NCI-H128 (cell line): ENCODE results near the gene FUT2.
A peak's percentile ranks its signal among the peaks of the same experiment; 100 is the strongest.
"Not testable (repeated sequence)": the region's sequence is repeated elsewhere in the genome, so short reads cannot be mapped to it uniquely, and the experiment has no call there.

ENCODE experiments used
- DNase-seq: peaks from one replicate; lab custom pipeline; 2025; ENCODE audit not compliant: unreplicated experiment; lab: John Stamatoyannopoulos, UW

Gene FUT2

DNA sequence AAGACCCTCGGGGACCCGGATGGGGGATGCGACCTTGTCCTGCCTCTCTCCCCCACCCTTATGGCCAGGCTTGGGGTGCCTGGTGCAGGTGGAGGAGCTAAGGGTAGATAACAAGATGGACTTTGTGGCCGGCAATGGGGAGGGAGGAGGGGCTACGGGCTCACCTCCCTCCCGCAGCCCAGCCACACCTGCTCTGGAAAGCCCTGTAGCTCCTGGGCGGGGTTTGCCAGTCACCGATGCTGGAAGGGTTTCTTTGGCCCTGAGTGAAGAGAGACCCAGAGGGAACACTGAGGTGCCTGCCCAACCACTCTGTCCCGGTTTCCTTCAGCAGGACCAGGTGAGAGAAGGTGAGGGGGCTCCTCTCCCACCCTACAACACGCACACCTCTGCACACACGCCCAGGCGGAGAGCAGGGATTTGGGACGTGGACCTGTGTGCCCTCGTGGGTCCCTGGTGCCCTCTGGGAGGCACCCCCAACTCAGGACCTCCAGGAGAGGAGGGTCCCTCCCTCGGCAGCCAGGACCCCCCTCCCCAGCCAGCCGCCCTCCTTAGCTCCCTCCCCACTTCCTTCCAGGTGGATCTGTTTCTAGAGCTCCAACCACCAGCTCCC lies at the start of gene FUT2:
FUT2 (plus strand) TSS at position 229 of the 610 bp plus-strand sequence. CDS start 6,986 bp downstream, outside the sequence.
- peak; percentile 6 for DNase-seq

DNA sequence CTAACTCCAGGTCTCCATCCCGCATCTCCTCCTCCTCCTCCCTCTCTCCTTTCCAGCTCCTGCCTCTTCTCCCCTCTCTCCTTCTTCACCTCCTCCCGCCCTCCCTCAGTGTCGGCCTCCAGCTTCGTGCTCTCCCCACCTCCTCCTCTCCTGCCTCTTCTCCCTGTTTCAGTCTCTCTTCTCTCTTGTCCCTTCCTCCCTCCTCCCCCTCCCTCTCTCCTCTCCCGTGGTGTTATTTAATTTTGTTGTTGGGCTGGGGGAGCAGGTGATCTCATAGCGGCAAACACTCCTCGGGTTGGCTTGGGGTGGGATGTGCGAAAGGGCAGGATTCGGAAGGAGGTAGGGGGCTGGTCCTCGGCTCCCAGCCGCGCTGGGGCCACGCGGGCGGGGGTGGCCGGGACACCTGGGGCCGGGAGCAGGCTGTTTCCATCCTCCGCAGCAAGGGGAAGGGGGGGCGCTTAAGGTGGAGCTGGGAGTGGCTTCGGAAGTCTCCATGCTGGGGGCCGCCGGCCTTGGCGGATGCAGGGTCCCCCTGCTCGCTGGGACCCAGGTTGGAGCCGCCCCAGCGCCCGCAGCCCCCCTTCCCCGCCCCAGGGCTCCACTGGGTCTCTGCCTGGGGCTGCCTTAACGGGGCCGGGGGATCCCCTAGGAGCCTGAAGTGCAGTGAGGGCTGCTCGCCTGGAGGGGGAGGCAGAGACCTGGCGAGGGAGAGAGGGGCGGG lies 49.6 kb upstream of the FUT2 start, which contains the start of gene CA11:
CA11 (minus strand) TSS at position 187 of the 721 bp plus-strand sequence. CDS start 555 bp downstream, outside the sequence.
- DNase-seq, result peak; percentile 85

DNA sequence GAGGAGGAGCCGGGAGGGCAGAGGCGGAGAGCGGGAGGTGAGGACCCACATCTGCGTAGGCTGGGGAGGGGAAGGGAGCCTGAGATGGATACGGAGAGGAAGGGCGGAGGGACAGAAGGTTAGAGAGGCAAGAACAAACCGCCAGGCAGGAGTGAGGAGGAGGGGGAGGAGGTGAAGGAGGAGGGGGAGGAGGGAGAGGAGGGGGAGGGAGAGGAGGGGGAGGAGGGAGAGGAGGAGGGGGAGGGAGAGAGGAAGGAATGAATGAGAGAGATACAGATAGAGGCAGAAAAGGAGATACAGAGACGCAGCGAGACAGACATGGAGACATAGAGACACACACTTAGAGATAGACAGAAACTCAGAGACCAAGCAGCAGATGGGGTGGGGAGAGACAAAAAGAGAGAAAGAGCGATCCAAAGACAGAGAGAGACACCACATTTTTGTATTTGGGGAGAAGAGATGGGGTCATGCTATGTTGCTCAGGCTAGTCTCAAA lies 49.0 kb upstream of the FUT2 start:
- no peak for DNase-seq

DNA sequence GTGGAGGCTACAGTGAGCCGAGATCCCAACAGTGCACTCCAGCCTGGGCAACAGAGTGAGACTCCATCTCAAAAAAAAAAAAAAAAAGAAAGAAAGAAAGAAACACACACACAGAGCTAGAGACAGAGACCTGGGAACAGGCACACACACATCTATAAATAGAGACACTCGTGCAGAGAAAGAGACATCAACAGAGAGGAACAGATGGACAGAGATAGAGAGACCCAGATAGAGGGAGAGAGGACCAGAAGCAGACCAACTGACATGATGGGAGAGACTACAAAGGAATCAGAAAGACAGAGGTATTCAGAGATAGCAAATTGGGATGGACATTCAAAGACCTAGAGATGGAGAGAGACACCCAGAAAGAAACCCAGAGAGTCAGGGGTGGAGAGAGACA lies 47.6 kb upstream of the FUT2 start:
- no peak for DNase-seq

DNA sequence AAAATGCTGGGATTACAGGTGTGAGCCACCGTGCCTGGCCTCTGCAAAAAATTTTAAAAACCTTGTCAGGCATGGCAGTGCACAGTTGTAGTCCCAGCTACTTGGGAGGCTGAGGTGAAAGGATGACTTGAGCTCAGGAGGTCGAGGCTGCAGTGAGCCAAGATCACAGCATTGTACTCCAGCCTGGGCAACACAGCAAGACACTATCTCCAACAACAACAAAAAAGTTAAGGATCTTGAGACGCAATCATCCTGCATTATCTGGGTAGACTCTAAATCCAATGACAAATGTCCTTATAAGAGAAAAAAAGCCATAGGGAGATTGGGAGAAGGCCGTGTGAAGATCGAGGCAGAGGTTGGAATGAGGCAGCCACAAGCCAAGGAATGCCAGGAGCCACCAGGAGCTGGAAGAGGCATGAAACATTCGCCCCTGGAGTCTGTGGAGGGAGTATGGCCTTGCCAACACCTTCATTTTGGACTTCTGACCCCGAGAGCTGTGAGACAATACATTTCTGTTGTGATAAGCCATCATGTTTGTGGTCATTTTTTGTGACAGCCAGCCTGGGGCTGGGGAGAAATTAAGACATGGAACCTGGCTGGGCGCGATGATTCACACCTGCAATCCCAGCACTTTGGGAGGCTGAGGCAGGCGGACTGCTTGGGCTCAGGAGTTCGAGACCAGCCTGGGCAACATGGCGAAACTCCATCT lies 44.6 kb upstream of the FUT2 start:
- DNase-seq, result no peak

DNA sequence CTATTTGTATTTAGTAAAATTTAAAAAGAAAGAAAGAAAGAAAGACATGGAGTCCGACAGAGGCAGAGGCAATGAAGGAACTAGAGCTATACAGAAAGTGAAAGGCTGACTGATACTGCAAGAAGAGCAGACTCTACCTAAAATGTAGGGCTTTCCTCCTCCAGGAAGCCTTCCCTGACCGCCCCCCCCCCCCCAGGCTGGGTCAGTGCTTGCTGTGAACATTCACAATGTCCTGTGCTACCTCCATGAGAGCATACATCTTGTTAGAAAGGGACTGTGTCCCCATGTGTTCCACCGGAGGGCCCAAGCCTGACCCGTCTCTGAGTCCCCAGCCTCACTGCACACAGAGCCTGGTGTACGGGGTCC lies 44.1 kb upstream of the FUT2 start:
- DNase-seq, result no peak

DNA sequence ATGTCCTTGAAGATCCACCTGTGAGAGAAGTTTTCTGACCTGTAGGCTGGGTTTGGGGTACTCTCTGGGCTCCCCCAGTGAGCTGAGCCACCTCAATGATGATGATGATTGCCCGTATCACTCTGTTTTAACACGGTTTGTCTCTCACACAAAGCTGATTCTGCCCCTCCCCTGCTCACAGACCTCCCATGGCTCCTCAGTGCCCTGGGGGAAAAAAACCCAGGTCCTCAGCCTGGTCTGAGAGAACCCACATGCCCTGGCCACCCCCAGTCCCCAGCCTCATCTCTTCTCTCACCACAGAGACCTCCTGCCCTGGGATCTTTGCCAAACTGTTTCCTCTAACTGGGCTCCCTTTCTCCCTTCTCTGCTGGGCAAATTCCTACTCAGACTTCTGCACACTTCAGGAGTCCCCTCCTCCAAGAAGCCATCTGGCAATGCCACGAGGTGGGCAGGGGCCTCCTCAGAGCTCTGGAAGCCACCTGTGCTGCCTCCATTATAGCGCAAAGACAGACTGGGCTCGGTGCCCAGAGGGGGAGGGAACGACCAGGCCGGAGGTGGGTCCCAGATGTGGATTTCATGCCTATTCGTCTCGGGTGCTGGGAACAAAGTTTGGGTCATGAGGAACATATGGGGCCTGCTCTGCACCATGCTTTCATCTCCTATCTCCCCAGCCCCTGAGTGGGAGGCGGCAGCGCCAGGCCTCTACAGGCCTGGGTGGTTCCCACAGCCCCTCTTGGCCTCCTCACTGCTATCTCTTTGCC lies 41.3 kb upstream of the FUT2 start:
- DNase-seq, result no peak

DNA sequence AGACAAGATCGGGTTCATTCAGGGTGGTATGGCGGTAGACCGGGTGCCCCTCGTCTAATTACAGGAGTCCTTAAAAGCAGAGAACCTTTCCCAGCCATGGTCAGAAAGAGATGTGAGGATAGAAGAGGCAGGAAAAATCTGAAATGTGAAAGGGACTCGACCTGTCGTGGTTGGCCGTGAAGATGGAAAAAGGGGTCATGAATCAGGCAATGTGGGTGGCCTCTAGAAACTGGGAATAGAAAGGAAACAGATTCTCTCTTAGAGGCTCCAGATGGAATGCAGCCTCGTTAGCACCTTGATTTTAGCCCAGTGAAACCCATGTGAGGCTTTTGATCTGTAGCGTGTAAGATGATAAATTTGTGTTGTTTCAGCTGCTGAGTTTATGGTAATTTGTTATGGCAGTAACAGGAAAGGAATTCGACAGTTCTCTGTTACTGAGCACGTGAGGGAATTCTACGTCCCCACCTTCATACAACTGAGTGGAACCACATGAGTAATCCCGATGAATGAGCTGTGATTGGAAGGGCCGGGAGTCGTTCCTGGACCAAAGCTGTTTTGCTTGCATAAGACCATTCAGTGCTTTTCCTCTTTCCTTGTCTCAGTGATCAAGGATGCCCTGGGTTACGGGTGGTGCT lies 38.8 kb upstream of the FUT2 start:
- DNase-seq, result no peak

DNA sequence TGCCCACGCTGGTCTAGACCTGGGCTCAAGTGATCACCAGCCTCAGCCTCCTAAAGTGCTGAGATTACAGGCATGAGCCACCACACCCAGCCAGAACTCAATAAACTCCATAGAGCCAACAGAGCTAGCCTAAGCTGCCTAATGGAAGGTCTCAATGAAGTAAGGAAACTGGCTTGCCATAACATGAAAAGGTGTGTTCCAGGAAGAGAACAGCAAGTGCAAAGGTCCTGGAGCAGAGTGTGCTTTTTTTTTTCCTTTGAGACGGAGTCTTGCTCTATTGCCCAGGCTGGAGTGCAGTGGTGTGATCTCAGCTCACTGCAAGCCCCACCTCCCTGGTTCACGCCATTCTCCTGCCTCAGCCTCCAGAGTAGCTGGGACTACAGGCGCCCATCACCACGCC lies 37.9 kb upstream of the FUT2 start:
- not testable (repeated sequence) for DNase-seq

DNA sequence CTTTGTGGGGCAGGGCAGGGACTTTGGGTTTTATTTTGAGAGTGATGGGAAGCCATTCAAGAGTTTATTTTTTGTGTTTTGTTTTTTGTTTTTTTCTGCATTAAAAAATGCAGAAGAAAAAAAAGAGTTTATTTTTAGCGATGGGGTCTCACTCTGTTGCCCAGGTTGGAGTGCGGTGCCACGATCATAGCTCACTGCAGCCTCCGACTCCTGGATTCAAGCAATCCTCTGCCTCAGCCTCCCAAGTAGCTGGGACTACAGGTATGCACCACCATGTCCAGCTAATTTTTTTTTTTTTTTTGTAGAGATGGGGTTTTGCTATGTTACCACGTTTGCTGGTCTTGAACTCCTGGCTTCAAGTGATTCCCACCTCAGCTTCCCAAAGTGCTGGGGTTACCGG lies 37.3 kb upstream of the FUT2 start:
- DNase-seq, result no peak

DNA sequence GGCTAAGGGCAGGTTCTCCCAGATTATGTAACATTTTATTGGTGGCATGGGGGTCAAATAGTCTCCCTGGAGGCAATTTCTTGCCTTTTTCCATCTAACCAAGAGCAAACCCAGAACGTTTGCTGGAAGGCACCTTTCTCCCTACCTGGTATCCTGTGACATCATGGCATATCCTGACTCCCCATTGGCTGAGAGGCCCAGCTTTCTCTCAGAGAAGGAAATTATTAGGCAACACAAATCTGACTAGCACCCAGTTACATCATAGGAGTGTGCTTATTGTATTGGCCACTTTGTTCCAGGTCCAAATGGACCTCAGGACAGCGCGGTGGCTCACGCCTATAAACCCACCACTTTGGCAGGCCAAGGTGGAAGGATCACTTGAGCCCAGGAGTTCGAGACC lies 36.0 kb upstream of the FUT2 start:
- no peak for DNase-seq

DNA sequence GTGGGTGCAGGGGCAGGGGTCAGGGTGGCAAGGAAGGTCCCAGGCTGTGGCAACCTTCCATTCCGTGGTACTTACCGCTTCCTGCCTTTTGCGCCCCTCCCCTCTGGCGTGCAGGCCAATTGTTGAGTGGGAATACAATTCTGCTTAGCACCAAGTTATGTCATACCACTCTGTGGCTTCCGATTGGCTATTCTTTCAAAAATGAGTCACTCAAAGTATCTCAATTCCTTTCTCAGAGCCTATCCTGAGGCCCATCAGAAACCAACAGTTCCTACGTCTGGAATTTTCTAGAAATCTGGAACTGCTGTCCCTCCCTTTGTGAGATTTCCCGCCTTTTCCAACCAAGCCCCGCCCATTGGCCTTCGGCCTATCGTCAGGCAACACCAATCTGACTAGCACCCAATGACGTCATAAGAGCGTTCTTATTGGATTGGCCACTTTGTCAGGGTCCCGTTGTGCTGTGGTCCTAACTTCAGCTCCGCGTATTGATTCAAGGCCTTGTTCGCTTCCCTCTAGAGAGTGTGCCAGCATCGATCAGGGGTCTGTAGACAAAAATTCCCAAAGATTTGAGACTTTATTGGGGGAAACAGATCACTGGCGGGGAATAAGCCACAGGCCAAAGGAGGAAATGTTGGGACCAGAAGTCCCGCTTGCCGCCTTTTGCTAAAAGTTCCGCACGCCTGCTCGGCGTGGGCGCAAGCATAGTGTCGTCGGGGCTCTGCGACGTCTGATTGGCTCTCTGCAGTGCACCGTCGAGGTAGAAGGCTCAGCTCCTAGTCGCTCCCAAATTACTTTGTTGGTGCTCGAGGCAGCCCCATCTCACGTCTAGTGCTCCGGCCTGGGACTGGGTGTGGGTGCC lies 34.7 kb upstream of the FUT2 start:
- no peak for DNase-seq

DNA sequence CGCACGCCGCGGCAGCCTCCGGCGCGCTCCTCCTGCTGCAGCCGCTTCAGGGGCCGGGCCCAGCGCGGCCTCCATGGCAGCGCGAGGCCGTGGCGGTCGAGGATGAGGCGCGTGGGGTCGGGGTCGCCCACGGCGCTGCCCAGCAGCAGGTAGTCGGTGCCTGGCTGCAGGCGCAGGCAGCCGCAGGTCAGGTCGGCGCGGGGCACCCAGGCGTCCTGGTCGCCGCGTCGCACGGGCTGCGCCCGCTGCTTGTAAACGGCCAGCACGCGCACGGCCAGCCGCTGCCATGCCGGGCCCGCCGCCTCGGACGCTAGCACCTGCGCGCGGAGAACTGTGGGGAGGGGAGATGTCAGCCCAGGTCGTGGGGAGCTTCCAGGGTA lies 34.1 kb upstream of the FUT2 start:
- DNase-seq, result no peak

DNA sequence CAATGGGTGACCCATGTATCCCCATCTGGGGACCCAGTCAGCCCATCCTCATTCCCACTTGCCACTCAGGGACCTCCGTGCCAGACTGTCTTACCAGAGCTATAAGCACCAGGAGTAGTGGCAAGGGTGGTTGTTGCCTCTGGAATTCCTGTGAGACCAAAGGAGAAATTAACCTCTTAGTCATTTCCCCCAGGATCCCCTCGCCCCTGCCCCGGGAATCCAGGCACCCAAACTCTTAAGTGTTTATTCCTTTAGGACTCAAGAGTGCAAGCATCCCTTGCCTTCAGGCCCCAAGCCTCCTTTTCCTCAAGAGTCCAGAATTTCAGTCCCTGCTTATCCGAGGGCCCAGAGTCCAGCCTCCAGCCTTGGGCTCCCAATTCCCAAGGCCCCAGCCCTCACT lies 32.1 kb upstream of the FUT2 start:
- no peak for DNase-seq

DNA sequence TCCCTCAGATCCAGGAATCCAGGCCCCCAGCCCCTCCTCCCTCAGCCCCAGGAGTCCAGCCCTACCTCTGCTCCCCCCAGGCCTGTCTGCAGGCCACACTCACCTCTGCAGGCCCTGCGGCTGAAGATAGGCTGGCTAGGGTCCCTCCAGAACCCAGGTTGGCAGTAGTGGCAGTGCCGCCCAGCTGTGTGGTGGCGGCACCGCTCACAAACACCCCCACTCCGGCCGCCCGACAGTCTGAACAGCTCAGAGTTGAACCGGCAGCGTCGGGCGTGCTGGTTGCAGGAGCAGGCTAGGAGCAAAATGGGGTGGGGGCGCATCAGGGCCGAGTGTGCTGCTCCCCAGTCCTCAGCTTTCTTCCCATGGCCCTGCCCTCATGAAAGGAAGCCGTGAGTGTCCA lies 31.3 kb upstream of the FUT2 start:
- no peak for DNase-seq

DNA sequence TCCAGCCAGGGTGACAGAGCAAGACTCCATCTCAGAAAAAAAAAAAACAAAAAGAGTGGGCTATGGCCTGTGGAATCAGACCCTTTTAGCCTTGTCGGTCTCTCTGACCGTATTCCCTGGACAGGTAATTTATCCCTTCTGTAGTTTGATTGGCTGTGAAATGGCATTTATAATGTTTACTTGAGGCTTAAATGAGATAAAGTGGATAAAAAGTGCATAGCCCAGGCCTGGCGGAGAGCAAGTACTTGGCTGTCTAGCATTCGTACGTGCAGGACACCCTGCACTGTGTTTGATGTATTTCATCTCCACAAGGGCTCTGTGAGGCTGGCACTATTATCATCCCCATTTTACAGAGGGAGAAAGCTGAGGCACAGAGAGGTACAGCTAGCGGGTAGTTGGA lies 30.0 kb upstream of the FUT2 start:
- DNase-seq, result no peak

DNA sequence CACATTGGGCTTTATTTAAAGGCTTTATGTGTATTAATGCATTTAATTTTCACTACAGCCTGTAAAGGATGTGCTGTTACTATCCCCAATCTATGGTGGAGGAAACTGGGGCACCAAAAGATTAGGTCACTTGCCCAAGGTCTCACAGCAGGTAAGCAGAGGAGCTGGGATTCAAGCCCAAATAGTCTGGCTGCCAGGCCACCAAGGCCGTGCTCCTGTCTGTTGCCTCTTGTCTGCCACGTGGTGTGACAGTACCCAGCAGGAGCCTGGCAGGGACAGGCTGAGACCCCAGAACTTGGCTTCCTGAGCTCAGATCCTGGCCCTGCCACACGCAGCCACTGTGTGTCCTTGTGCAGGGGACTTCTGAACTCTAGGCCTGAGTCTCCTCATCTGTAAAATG lies 27.4 kb upstream of the FUT2 start:
- no peak for DNase-seq

DNA sequence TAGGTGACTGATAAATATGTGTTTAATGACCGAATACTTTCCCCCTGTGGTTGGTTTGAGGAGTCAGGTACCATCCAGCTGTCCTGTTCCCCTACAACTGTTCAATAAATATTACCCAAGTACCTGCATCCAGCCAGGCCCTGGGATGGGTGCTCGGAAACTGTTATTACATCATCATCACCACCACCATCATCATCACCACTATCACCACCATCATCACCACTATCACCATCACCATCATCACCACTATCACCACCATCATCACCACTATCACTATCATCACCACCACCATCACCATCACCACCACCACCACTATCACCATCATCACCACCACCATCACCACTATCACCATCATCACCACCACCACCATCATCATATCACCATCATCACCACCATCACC lies 27.0 kb upstream of the FUT2 start:
- no peak for DNase-seq

DNA sequence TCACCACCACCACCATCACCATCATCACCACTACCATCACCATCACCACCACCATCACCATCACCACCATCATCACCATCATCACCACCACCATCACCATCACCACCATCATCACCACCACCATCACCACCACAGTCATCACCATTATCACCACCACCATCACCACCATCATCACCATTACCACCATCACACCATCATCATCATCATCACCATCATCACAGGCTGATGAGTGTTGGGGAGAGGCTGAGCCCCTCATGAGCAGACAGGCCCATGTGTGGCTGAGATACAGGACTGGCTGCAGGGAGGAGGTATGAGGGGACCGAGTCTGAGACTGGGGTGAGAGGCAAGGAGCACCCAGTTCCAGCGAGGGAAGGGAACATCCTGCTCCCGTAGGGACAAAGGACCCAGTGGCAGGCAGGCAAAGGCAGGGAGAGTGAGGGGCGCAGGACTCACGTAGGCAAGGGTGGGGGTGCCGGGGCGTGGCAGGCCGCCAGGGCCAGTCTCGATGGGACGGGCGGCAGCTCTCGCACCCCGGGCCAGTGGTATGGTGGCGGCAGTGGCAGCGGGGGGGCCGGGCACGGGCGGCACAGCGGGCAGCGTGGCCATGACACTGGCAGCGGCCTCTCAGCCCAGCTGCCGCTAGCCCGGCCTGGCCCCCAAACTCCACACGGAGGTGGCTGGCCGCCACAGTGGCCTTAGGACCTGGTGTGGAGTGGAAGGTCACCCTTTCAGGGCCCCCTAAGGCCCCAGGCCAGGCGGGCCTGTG lies 25.7 kb upstream of the FUT2 start:
- DNase-seq, result no peak
